ENCODE data around the gene NPDC1. TPM values are rescaled to one million over a fixed set of nuclear protein-coding genes. Genes with fewer than 3 reads are reported as not detected.
A peak's percentile ranks its signal among the peaks of the same experiment; 100 is the strongest.

The NPDC1 gene
- polyA plus RNA-seq, 1 experiment = 31.9 TPM

DNA sequence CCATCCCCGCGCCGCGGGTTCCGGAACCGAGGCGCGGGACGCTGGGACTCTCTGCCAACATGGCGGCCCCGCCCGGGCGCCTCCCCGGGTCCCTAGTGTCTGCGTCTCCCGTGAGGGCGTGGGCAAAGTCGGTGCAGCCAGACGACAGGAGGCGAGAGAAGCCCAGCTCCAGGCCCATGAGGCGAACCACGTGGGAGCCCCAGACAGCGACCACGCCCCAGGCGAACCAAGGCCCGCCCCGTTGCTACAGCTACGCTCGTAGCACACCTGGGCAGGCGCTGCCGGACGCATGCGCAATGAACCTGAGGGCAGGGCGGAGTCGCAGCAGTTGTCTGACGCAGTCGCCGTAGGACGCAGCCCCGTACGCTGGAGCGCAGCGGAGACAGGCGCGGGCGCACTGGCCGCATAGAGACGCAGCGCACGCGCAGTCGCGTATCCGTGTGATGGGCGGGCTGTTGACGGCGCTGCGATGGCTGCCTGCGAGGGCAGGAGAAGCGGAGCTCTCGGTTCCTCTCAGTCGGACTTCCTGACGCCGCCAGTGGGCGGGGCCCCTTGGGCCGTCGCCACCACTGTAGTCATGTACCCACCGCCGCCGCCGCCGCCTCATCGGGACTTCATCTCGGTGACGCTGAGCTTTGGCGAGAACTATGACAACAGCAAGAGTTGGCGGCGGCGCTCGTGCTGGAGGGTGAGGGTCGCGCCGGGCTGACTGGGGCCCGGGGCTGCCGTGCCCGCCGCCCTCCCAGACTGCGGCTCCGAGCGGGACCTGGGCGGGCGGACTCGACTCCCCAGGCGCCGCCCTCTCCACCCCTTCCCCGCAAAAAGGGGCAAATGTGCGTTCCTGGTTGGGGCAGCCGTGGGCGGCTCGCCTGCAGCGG, 40.8 kb upstream of the NPDC1 start, which contains the start of gene MAN1B1:
MAN1B1 (plus strand) TSS at position 455 of the 878 bp plus-strand sequence; CDS start at position 470, 15 bp downstream.
- ChIA-PET CTCF (interaction anchor here (0.8 to 3.3 kb wide), 9 partner anchors 9 to 148 kb away, joined by 3 to 10 read pairs (median 7); partner anchors contain the start of genes NPDC1 and SAPCD2), POLR2A (interaction anchor here (0.7 to 1.0 kb wide), 2 partner anchors 9 to 18 kb away, joined by 3 to 4 read pairs; no protein-coding TSS in a partner anchor)
- peak; percentile 96 for DNase-seq (ENCODE audit: low read depth)
- TF ChIP-seq, protein P1, sequence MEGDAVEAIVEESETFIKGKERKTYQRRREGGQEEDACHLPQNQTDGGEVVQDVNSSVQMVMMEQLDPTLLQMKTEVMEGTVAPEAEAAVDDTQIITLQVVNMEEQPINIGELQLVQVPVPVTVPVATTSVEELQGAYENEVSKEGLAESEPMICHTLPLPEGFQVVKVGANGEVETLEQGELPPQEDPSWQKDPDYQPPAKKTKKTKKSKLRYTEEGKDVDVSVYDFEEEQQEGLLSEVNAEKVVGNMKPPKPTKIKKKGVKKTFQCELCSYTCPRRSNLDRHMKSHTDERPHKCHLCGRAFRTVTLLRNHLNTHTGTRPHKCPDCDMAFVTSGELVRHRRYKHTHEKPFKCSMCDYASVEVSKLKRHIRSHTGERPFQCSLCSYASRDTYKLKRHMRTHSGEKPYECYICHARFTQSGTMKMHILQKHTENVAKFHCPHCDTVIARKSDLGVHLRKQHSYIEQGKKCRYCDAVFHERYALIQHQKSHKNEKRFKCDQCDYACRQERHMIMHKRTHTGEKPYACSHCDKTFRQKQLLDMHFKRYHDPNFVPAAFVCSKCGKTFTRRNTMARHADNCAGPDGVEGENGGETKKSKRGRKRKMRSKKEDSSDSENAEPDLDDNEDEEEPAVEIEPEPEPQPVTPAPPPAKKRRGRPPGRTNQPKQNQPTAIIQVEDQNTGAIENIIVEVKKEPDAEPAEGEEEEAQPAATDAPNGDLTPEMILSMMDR (IDR thresholded peaks at IDR 0.05; ENCODE audit: insufficient read depth, low read depth, low read length) = no peak
- Histone ChIP-seq H3K4me3 (ENCODE audit: low read depth, low read length) (peak within 1 kb of the TSS; percentile 64), H3K36me3 (ENCODE audit: control insufficient read depth, insufficient read depth, low read length) (peaks cover 15% of the 10 kb centered on the region), H3K27me3 (ENCODE audit: control insufficient read depth, insufficient read depth, low read length) (no peaks in the 10 kb centered on the region)

DNA sequence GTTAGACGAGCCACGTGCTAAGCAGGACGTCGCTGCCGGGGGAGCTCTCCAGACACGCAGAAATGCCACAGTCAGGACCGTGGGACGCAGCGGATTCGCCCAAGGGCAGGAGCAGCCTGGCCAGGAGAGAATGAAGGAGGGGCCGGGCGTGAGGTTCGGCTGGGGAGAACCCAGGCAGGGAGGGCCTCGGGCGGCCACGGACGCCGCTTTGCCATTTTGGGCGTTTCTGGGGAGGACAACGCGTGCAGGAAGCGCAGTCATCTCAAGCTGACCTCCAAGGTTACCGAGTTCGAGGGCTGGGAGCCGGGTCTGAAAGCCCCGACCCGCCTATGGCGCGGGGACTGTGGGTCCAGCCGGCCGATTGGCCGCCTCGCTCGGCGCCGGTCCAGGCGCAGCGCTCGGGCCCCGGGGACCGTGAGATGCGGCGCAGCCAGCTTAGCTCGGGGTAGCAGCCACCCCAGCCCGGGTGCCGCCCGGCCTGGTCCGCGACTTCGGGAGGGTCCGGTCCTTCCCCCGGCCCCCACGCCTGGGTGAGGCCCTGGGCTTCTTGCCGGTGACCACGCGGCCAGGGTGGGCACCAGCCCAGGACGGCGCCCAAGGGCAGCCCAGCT, 40.0 kb upstream of the NPDC1 start:
- TF ChIP-seq, protein P1 (IDR thresholded peaks at IDR 0.05; ENCODE audit: insufficient read depth, low read depth, low read length) = no peak
- no peaks in the 10 kb centered on the region for H3K27me3 ChIP-seq (ENCODE audit: control insufficient read depth, insufficient read depth, low read length)
- peak overlapping the region; percentile 64 for H3K4me3 ChIP-seq (ENCODE audit: low read depth, low read length)
- ChIA-PET POLR2A (no interaction called here), CTCF (interaction anchor here (0.8 to 3.3 kb wide), 7 partner anchors 10 to 149 kb away, joined by 3 to 10 read pairs (median 7); partner anchors contain the start of genes NPDC1 and SAPCD2)
- DNase-seq (ENCODE audit: low read depth) = no peak
- H3K36me3 ChIP-seq (ENCODE audit: control insufficient read depth, insufficient read depth, low read length) = peaks cover 18% of the 10 kb centered on the region

DNA sequence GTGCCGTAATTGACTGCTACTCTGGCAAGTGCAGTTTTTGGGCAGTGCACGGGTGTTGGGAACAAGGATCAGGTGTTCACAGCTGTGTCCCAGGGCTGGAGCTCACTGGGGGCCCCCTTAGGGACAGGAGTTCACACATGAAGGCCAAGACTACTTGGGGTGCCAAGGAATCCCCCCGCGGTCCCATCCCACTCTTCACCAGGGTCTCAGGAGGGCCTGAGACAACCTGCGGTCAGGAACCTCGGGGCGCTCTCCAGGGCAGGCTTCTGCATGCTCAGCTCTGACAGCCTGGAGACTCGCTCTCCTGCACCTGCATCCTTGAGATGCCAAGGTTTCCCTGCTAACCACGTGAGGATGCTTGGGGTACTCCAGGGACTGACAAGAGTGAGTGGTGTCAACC, 38.5 kb upstream of the NPDC1 start:
- Histone ChIP-seq H3K36me3 (ENCODE audit: control insufficient read depth, insufficient read depth, low read length) (peaks cover 24% of the 10 kb centered on the region), H3K27me3 (ENCODE audit: control insufficient read depth, insufficient read depth, low read length) (no peaks in the 10 kb centered on the region), H3K4me3 (ENCODE audit: low read depth, low read length) (no peak overlapping the region)
- TF ChIP-seq, protein P1 (IDR thresholded peaks at IDR 0.05; ENCODE audit: insufficient read depth, low read depth, low read length) = no peak
- no peak for DNase-seq (ENCODE audit: low read depth)
- ChIA-PET CTCF (interaction anchor here (1.2 kb wide), 1 partner anchor 14 kb away, joined by 3 read pairs; the partner anchor contains the start of gene SAPCD2), POLR2A (interaction anchor here (0.6 kb wide), 1 partner anchor 36 kb away, joined by 4 read pairs; no protein-coding TSS in a partner anchor)

DNA sequence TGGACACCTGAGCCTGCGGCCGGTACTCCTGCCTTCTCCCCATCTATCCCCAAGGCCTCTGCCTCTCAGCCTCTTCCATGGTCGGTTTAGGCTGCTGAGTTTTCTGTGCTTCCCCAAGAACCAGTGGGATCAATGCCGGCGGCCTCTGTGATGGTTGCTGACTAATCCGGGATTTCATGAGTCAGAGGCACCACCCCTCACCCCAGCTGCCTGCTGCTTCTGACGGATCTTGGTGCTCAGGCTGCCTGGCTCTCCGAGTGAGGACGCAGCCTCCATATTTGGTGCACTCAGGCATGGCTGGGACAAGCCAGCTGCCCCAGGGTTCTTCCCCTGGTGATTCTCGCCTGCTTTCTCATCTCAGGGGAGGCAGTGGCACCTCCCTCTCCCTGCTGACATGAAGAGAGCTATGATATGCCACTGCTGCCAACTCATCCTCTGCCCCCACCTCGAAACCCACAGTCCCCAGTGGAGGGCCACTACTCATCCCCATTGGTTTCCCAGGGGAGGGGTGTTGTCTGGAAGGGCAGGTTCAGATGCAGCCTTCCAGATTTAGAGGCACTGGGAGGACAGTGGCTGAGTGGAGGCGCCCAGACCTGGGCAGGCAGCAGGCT, 37.5 kb upstream of the NPDC1 start:
- ChIA-PET CTCF (interaction anchor here (0.6 to 1.7 kb wide), 7 partner anchors 12 to 213 kb away, joined by 3 to 9 read pairs (median 4); partner anchors contain the start of genes RNF224 and SAPCD2), POLR2A (no interaction called here)

More for the DNA sequence above, 37.5 kb upstream of the NPDC1 start:
- Histone ChIP-seq H3K4me3 (ENCODE audit: low read depth, low read length) (no peak overlapping the region), H3K36me3 (ENCODE audit: control insufficient read depth, insufficient read depth, low read length) (peaks cover 29% of the 10 kb centered on the region), H3K27me3 (ENCODE audit: control insufficient read depth, insufficient read depth, low read length) (no peaks in the 10 kb centered on the region)
- TF ChIP-seq, protein P1 (IDR thresholded peaks at IDR 0.05; ENCODE audit: insufficient read depth, low read depth, low read length) = no peak
- peak; percentile 80 for DNase-seq (ENCODE audit: low read depth)
